Hematopoietic multipotent progenitor cell treated with erythropoietin and hydrocortisone succinate and interleukin-3 and kit ligand, for 6 days (in vitro differentiated cells): ENCODE data around the gene SSH2.
A peak's percentile ranks its signal among the peaks of the same experiment; 100 is the strongest.
"Not testable (repeated sequence)": the region's sequence is repeated elsewhere in the genome, so short reads cannot be mapped to it uniquely, and the experiment has no call there.

Source experiments
- DNase-seq: peaks from one replicate; pipeline ENCODE4 v3.0.0-alpha.2; 2015

The SSH2 gene

GRCh38 chr17:29833801-29834200 is 96.2 kb downstream of the SSH2 start:
- DNase-seq: no peak

DNA sequence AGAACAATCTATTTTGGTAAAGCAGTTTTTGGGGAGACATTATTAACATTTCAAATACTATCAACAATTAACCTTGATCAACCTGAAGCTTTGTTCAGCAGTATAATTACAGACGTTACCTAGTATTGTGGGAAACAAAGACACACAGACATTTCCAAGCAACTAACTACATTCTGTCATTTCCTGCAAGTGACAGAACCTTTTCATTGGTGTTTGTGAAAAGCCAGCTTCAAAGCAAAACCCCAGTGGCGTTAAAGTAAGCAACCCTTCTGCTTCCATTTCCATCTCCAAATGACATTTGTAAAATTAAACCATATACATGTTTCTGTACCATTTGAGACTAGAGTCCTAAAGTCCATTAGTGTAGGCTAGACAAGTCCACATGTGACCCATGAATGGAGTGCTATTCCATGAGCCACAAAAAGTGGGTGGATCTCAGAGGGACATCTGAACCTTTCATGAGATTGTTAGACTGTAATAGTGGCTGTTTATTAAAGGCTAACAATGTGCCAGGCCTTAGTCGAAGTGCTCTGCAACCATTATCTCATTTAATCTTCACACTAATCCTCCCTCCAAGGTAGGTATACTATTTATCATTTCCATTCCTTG is 101.2 kb downstream of the SSH2 start:
- no peak for DNase-seq

DNA sequence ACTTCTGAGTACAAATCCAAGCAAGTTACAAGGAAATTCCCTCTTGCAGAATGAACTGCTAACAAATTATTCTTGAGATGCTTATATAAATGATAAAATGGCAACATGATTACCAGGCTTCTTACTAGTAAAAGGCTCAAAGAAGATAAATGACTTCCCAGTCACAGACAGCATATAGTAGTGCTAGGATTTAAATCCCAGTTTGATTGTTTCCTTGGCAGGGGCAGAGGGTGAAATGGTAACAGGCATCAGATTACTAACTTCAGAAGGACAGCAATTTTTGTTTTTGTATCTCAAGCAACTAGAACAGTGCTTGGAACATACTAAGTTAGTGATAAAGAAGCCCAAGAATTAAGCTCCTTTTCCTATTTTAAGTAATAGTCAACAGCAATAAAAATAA is 102.8 kb downstream of the SSH2 start:
- no peak for DNase-seq

- DNase-seq: no peak
Measured at GRCh38 chr17:29826114-29826692, 103.8 kb downstream of the SSH2 start.

GRCh38 chr17:29825604-29826003 is 104.4 kb downstream of the SSH2 start:
- no peak for DNase-seq

DNA sequence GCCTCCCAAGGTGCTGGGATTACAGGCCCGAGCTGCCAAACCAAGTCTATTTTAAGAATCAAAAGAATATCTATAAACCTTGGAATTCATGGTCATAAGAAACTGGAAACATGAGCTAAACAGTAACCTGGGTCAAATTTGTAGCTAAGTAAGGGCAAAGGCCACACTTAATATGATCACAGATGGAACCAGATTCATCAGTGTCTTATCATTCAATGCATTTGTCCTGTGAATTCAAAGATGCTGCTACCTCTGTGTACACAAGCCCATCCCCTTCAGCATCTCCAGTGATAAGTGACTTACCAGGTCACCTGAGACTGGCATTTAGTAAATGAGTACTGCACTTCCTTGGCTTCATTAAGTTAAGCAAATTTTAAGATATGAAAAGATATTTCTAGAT is 108.1 kb downstream of the SSH2 start:
- no peak for DNase-seq

DNA sequence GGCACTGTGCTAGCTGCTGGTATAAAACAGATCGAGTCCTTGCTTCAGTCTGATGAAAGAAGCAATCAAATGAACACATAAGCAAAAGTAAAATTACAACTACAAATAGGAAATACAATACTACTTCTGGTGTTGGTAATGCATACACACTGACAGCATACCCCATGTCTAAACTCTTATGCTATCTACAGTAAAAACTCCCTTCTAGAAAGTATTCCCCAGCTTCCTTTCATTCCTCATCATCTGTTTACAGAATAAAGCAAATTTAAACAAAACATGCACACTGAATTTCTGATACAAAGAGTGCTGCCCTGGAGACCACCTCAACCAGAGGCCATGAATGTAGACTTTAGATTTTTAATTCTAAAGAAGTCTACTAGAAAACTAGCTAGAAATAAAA is 109.6 kb downstream of the SSH2 start:
- no peak for DNase-seq

- DNase-seq: peak; percentile 90
Measured at GRCh38 chr17:29807520-29808361, 122.3 kb downstream of the SSH2 start.

- no peak for DNase-seq
Measured at GRCh38 chr17:29802246-29802645, 127.8 kb downstream of the SSH2 start.

GRCh38 chr17:29800457-29800856 is 129.6 kb downstream of the SSH2 start:
- no peak for DNase-seq

DNA sequence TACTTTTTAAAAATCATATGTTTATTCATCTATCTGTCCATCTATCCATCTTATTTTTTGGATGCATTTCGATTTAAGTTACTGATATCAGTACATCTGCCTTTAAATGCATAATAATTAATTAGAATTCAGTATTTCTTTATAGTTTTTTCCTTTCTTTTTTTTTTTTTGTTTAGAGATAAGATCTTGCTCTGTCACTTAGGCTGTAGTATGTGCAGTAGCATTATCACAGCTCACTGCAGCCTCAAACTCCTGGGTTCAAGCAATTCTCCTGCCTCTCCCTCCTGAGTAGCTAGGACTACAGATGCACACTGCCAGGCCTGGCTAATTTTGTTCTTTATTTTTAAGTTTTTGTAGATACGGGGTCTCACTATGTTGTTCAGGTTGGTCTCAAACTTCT is 133.4 kb downstream of the SSH2 start:
- no peak for DNase-seq

GRCh38 chr17:29793501-29793900 is 136.5 kb downstream of the SSH2 start:
- DNase-seq: no peak

GRCh38 chr17:29791336-29792080 is 138.5 kb downstream of the SSH2 start:
- DNase-seq: peak; percentile 32

- DNase-seq: peak; percentile 25
Measured at GRCh38 chr17:29789196-29790170, 140.5 kb downstream of the SSH2 start.

- DNase-seq: no peak
Measured at GRCh38 chr17:29787995-29788394, 142.0 kb downstream of the SSH2 start.

- DNase-seq: no peak
Measured at GRCh38 chr17:29782917-29783316, 147.1 kb downstream of the SSH2 start.

GRCh38 chr17:29779812-29780190 is 150.2 kb downstream of the SSH2 start:
- not testable (repeated sequence) for DNase-seq

DNA sequence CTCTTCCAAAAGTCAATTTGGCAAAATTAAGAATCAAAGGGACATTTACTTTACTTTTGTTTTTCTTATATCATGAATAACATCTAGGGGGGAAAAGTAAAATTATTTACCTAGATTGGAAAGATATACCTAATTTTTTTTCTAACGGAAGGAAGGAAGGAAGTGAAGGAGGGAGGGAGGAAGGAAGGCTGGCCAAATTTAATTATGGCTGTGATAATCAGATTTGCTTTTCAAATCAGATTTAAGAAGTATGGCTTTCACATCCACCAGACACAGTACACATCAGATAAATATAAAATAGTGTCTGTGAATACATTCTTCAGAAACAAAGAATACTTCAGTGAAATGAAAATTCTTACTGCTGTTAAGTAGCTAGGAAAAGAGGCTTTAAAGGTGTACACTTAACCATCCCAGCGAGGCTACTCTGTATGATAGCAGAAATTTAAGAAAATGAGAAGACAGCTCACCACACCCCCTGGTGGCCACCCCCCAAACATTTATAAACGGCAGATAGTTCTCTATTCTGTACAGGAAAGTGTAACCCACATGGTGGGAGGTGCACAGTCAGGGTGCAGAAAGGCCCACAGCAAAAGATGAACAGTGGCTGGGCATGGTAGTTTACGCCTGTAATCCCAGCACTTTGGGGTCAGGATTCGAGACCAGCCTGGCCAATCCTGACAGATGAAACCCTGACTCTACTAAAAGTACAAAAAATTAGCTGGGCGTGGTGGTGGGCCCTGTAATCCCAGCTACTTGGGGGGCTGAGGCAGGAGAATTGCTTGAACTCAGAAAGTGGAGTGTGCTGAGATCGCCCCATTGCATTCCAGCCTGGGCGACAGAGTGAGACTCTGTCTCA is 150.8 kb downstream of the SSH2 start:
- DNase-seq: peak; percentile 87

DNA sequence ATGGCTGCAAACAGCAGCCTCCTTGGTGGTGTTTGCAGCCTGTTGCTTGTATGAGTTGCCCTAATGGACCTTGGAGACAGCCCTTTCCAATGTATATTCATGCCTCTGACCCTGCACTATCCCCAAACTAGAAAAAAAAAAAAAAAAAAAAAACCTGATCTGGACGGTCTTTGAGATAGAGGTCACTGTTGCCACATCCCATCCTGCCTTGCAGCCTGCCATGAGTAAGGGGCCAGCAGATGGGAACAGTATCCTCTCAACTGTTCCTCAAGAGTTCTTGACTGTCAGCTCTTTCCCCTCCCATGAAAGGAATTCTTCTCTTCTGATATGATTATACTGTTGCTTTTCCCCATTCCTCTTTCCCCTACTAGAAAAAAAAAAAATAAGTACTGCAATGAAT is 152.4 kb downstream of the SSH2 start:
- DNase-seq: no peak

DNA sequence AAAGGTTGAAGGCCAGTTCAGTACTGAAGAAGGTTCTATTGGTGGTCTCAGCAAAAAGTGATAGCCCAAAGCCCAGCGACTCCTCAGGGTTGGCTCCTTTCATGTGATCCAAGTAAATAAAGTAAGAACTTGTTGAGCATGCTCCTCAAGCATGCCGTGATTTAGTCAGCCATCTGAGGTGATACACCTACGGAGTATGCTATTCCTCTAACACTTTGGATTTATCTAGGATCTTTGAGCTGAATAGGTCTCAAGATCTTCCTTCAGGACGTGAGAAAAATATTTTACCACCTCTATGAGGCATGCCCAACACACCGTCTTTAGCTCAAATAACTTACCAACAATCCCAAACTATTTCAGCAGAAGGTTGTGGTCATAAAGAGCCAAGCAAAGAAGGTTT is 154.0 kb downstream of the SSH2 start:
- no peak for DNase-seq

DNA sequence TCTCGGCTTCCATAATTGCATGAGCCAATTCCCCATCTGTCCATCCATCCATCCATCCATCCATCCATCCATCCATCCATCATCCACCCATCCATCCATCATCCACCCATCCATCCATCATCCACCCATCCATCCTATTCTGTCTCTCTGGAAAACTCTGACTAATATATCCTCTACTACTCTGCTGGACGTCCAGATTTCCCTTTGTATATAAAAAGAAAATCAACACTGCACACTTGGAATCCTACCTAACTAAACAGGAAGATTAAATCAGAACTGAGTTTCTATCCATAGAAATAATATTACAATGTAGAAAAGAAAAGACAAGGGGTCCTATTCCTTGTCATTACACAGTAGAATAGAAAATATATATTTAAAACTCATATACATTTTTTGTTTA is 157.0 kb downstream of the SSH2 start:
- no peak for DNase-seq
